Ascending aorta (tissue), 2 donors: ENCODE results near the gene CMTM7. TPM values are rescaled to one million over a fixed set of nuclear protein-coding genes. Genes with fewer than 3 reads are reported as not detected.

Experiments
- DNase-seq, 2 donors: peaks; one replicate each; pipeline ENCODE4 v3.0.0-alpha.2; 2019; ENCODE audit warnings: low spot score in 2 of 2
- H3K27ac ChIP-seq, 2 donors: fragments of 200-600 bp; sonication (generic); one replicate each; pipeline ENCODE4 v1.5.1; 2016 to 2017; ENCODE audit warnings: mild to moderate bottlenecking in 1 of 2
- H3K27me3 ChIP-seq: fragments of 200-600 bp; sonication (generic); one replicate; pipeline ENCODE4 v1.5.1; 2017
- H3K36me3 ChIP-seq, 2 donors: fragments of 200-600 bp; sonication (generic); one replicate each; pipeline ENCODE4 v1.5.1; 2016
- H3K4me1 ChIP-seq, 2 donors: fragments of 200-600 bp; sonication (generic); one replicate each; pipeline ENCODE4 v1.5.1; 2016 to 2017; ENCODE audit warnings: mild to moderate bottlenecking in 1 of 2
- H3K4me3 ChIP-seq, 2 donors: fragments of 200-600 bp; sonication (generic); one replicate each; pipeline ENCODE4 v1.5.1; 2016 to 2017; ENCODE audit warnings: mild to moderate bottlenecking in 1 of 2
- H3K9me3 ChIP-seq, 2 donors: fragments of 200-600 bp; sonication (generic); one replicate each; pipeline ENCODE4 v1.5.1; 2016
- CTCF ChIP-seq, 3 experiments: fragments of 200-600 bp in 2 of 3; fragments of 450-650 bp in 1 of 3; sonication (generic) in 2 of 3; IDR thresholded peaks; one replicate each; pipeline ENCODE4 v1.5.1; 2016 to 2019; ENCODE audit warnings: antibody characterized with exemption in 3 of 3, mild to moderate bottlenecking in 1 of 3, moderate library complexity in 1 of 3
- intact Hi-C: fragments of 100-400 bp; cut with DNase I; formaldehyde crosslinking; loops from one replicate; pipeline ENCODE4 v1.15.1; 2023
- total RNA-seq: library from RNA; depleted of rRNA; stranded (reverse); fragments of >200 nt; gene quantifications from one replicate; pipeline ENCODE4 v1.1.0, GENCODE V29; 2016

Gene CMTM7
- total RNA-seq, 1 donor from 2014 or later: 21.9 TPM

DNA sequence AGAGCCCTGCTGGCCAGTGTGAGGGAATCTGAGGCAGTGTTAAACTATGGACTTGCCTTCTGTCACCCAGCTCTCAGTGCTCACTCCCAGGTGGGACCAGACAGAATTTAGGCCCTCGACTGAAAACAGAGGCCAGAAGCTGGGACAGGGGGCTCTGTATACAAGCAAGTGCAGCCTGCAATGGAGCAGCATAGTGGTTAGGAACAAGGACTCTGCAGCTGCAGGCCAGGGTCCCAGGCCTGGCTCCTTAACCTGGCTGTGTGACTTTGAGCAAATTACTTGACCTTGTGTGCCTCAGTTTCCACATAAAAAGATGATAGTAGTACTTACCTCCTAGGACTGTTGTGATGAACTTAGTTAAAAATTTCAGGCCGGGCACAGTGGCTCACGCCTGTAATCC is 39.8 kb downstream of the CMTM7 start:
- no peak for TF ChIP-seq CTCF (IDR thresholded peaks at IDR 0.05)
- intact Hi-C loops: no loop called here
- Histone ChIP-seq H3K9me3 (no peaks in the 10 kb centered on the region), H3K36me3 (no peaks in the 10 kb centered on the region), H3K27me3 (no peaks in the 10 kb centered on the region), H3K27ac (no peak overlapping the region), H3K4me1 (no peaks in the 10 kb centered on the region), H3K4me3 (no peak overlapping the region)
- no peak for DNase-seq

DNA sequence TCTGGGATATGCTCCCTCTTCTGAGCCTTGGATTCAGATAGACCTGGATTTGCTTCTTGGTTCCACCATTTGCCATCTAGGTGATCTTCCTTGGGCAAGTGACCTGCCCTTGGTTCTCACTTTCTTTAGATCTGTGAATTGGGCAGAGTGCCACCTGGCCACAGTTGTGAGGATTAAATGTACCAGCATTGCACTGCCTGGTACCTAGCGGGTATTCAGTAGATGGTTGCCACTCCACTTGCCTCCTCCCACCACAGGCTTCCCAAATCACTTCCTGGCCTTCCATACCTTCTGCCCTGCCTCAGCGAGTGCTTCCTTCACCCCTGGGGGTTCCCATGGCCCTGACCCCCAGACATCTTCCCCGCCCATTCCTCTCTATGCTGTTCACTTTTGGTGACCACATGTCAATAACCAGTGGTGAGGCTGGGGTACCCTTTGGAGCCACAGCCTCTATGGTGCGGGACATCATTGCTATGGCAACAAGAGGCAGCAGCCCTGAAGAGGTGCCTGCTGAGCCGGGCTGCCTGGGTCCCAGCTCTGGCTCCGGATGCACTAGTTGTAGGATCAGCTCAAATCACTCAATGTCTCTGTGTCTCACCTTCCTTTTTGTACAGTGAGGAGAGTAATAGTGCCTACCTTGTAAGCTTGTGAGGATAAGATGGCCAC is 40.5 kb downstream of the CMTM7 start:
- DNase-seq: no peak
- Histone ChIP-seq H3K4me3 (no peak overlapping the region), H3K36me3 (no peaks in the 10 kb centered on the region), H3K4me1 (no peaks in the 10 kb centered on the region), H3K27me3 (no peaks in the 10 kb centered on the region), H3K9me3 (no peaks in the 10 kb centered on the region), H3K27ac (no peak overlapping the region)
- intact Hi-C loops: no loop called here
- TF ChIP-seq CTCF (IDR thresholded peaks at IDR 0.05): no peak

- intact Hi-C loops: no loop called here
- H3K27ac ChIP-seq: no peak overlapping the region
- no peaks in the 10 kb centered on the region for H3K4me1 ChIP-seq
- no peaks in the 10 kb centered on the region for H3K36me3 ChIP-seq
- no peak overlapping the region for H3K4me3 ChIP-seq
- no peak for TF ChIP-seq CTCF (IDR thresholded peaks at IDR 0.05)
- no peak for DNase-seq
- H3K27me3 ChIP-seq: no peaks in the 10 kb centered on the region
- H3K9me3 ChIP-seq: no peaks in the 10 kb centered on the region
These were observed 41.3 kb downstream of the CMTM7 start for GRCh38 chr3:32432711-32433530.

DNA sequence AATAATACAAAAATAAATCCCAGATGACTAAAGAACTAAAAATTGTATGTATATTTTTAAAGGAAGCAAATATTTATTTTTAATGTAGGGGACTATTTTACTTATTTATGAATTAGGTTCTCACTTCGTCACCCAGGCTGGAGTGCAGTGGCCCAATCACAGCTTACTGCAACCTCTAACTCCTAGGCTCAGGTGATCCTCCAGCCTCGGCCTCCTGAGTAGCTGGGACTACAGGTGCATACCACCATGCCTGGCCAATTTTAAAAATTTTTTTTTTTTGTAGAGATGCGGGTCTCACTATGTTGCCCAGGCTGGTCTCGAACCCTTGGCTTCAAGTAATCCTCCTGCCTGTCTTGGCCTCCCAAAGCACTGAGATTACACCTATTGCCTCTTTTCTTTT is 42.6 kb downstream of the CMTM7 start:
- Histone ChIP-seq H3K9me3 (no peaks in the 10 kb centered on the region), H3K27me3 (no peaks in the 10 kb centered on the region), H3K4me1 (no peaks in the 10 kb centered on the region), H3K36me3 (no peaks in the 10 kb centered on the region), H3K4me3 (no peak overlapping the region), H3K27ac (no peak overlapping the region)
- peak in 1 of 2 donors; percentile 12 for DNase-seq
- no peak for TF ChIP-seq CTCF (IDR thresholded peaks at IDR 0.05)
- intact Hi-C loops: no loop called here

DNA sequence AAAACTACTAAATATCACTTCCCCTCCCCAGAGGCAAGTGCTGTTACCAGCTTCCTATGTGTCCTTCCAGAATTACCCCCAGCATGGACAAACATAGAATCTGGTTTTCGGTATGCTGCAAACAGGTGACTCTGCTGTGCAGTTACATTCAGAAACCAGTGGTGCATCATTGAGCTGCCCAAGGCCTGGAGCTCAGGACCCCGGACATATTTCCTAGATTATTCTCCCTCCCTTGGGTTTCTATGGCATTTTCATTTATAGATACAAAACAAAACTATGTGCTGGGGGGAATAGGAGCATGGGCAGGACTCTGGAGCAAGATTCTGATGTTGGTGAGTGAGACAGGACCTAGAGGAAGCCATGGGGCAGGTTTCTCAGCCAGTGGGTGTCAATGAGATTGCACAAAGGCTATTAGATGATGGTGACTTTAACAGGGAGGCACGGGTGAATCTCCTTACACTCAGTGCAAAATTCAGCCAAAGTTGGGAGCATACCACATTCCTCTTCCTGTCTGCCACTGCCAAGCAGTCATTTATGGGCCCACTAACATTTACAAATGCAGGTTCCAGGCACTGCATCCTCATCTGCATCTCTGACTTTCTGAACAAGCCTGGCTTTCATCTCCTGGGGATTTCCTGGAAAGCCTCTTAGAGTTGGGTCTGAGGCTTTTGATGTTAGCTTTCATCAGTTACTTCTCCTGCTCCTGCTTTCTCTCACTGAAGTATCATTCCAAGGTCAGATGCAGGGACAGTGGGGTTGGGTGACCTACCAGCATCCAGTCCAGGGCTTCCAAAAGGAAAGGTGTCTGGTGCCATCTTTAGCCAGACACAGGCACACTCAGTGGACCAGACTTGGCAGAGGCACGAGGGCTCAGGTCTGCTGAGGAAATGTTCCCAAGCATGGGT is 44.5 kb downstream of the CMTM7 start:
- intact Hi-C loops: no loop called here
- Histone ChIP-seq H3K27me3 (no peaks in the 10 kb centered on the region), H3K9me3 (no peaks in the 10 kb centered on the region), H3K4me3 (no peak overlapping the region), H3K27ac (no peak overlapping the region), H3K36me3 (no peaks in the 10 kb centered on the region), H3K4me1 (no peaks in the 10 kb centered on the region)
- TF ChIP-seq CTCF (IDR thresholded peaks at IDR 0.05): no peak
- peak in 1 of 2 donors; percentile 21 for DNase-seq
